22Rv1 (cell line): ENCODE measurements around the gene SF3B3.

Source experiments
- H3K27ac ChIP-seq: fragments of 450-650 bp; 2 replicates; pipeline ENCODE4 v1.5.1; 2017
- CTCF ChIP-seq: fragments of 450-650 bp; IDR thresholded peaks from 2 replicates; pipeline ENCODE4 v1.5.1; 2017; ENCODE audit warnings: mild to moderate bottlenecking
- ZFX ChIP-seq: fragments of 450-650 bp; IDR thresholded peaks from 2 replicates; pipeline ENCODE4 v1.6.1; 2017; ENCODE audit warnings: antibody characterized with exemption, borderline replicate concordance

The SF3B3 gene

GRCh38 chr16:70480127-70481105 lies 43.2 kb upstream of the SF3B3 start:
- no peak for TF ChIP-seq ZFX
- no peak for TF ChIP-seq CTCF
- H3K27ac ChIP-seq: no peak overlapping the region

GRCh38 chr16:70481929-70482536 lies 41.6 kb upstream of the SF3B3 start:
- H3K27ac ChIP-seq: no peak overlapping the region
- TF ChIP-seq ZFX (no peak), CTCF (no peak)

GRCh38 chr16:70482624-70483023 lies 41.0 kb upstream of the SF3B3 start:
- no peak overlapping the region for H3K27ac ChIP-seq
- TF ChIP-seq ZFX: no peak

- no peak overlapping the region for H3K27ac ChIP-seq
- TF ChIP-seq ZFX (no peak), CTCF (no peak)
These were observed 40.2 kb upstream of the SF3B3 start for GRCh38 chr16:70483426-70483825.

GRCh38 chr16:70484867-70485266 lies 38.7 kb upstream of the SF3B3 start:
- no peak overlapping the region for H3K27ac ChIP-seq
- TF ChIP-seq CTCF (no peak), ZFX (no peak)

GRCh38 chr16:70490261-70490660 lies 33.4 kb upstream of the SF3B3 start:
- no peak overlapping the region for H3K27ac ChIP-seq
- TF ChIP-seq ZFX (no peak), CTCF (no peak)

GRCh38 chr16:70493802-70494201 lies 29.8 kb upstream of the SF3B3 start:
- no peak for TF ChIP-seq ZFX
- no peak overlapping the region for H3K27ac ChIP-seq

- TF ChIP-seq CTCF: no peak
- no peak for TF ChIP-seq ZFX
- no peak overlapping the region for H3K27ac ChIP-seq
These were observed 29.3 kb upstream of the SF3B3 start for GRCh38 chr16:70494202-70494770.
